ENCODE results near the gene MYBPC1. TPM values are rescaled to one million over a fixed set of nuclear protein-coding genes. Genes with fewer than 3 reads are reported as not detected.
"Not testable (repeated sequence)": the region's sequence is repeated elsewhere in the genome, so short reads cannot be mapped to it uniquely, and the experiment has no call there.

The MYBPC1 gene
- total and polyA plus RNA-seq, 2 of the 4 experiments (the other 2 are of a cell fraction), result not detected

DNA sequence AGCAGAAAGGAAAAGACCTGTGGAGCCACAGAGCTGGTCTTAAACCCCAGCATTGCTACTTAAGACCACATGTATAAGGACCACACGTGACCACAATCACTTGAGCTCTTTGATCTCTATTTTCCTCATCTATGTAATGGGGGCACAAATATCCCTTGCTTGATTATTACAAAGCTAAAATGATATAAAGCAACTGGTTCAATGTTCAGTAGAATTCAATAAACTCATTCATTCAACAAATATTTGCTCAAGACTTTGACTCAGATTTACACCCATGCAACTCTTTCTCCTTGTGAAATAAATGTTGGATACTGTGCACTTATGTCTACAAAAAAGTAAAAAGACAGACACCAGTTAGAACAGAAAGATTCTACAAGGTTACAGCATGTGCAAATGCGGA lies 80.8 kb downstream of the MYBPC1 start:
- no peaks in the 10 kb centered on the region for H3K9me3 ChIP-seq (ENCODE audit: control insufficient read depth, insufficient read depth, low read length)
- ATAC-seq (ENCODE audit: low read depth) (no peak), DNase-seq (no peak)
- H3K4me1 ChIP-seq (ENCODE audit: control insufficient read depth, insufficient read depth, low read length), result no peaks in the 10 kb centered on the region
- H2BK5ac ChIP-seq (ENCODE audit: low read depth, low read length, poor library complexity, severe bottlenecking), result no peak overlapping the region
- no peak overlapping the region for H3K9ac ChIP-seq (ENCODE audit: low read depth, low read length)
- no peak overlapping the region for H2AK5ac ChIP-seq (ENCODE audit: low read depth, low read length)
- no peaks in the 10 kb centered on the region for H4K20me1 ChIP-seq (ENCODE audit: insufficient read depth, low read length)
- H3K18ac ChIP-seq (ENCODE audit: low read depth, low read length), result no peak overlapping the region
- TF ChIP-seq CEBPB (IDR thresholded peaks at IDR 0.05; ENCODE audit: low read depth, low read length) (no peak), RAD21 (IDR thresholded peaks at IDR 0.05; ENCODE audit: low read length) (no peak), FOS (IDR thresholded peaks at IDR 0.05; ENCODE audit: low read depth, low read length) (no peak)
- TF ChIP-seq, protein P1, sequence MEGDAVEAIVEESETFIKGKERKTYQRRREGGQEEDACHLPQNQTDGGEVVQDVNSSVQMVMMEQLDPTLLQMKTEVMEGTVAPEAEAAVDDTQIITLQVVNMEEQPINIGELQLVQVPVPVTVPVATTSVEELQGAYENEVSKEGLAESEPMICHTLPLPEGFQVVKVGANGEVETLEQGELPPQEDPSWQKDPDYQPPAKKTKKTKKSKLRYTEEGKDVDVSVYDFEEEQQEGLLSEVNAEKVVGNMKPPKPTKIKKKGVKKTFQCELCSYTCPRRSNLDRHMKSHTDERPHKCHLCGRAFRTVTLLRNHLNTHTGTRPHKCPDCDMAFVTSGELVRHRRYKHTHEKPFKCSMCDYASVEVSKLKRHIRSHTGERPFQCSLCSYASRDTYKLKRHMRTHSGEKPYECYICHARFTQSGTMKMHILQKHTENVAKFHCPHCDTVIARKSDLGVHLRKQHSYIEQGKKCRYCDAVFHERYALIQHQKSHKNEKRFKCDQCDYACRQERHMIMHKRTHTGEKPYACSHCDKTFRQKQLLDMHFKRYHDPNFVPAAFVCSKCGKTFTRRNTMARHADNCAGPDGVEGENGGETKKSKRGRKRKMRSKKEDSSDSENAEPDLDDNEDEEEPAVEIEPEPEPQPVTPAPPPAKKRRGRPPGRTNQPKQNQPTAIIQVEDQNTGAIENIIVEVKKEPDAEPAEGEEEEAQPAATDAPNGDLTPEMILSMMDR (conservative IDR thresholded peaks at IDR 0.05; ENCODE audit: low read depth, low read length), result no peak
- TF ChIP-seq, protein P2, sequence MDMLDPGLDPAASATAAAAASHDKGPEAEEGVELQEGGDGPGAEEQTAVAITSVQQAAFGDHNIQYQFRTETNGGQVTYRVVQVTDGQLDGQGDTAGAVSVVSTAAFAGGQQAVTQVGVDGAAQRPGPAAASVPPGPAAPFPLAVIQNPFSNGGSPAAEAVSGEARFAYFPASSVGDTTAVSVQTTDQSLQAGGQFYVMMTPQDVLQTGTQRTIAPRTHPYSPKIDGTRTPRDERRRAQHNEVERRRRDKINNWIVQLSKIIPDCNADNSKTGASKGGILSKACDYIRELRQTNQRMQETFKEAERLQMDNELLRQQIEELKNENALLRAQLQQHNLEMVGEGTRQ (IDR thresholded peaks at IDR 0.05; ENCODE audit: low read depth, low read length), result no peak
- no peak overlapping the region for H3K4me3 ChIP-seq (ENCODE audit: insufficient read depth, low read depth, low read length)
- H3K14ac ChIP-seq (replicated peaks; ENCODE audit: low read depth, low read length), result no peak overlapping the region
- no peak overlapping the region for H3K23ac ChIP-seq (ENCODE audit: low read depth, low read length)
- no peaks in the 10 kb centered on the region for H3K36me3 ChIP-seq (ENCODE audit: control insufficient read depth, insufficient read depth, low read length)
- H4K91ac ChIP-seq (ENCODE audit: insufficient read depth, low read depth, low read length), result no peak overlapping the region
- no peak overlapping the region for H4K8ac ChIP-seq (ENCODE audit: low read depth in 2 of 2, low read length in 2 of 2)
- H3K27ac ChIP-seq (ENCODE audit: insufficient read depth, low read length), result no peak overlapping the region
- no peak overlapping the region for H2BK15ac ChIP-seq (ENCODE audit: low read depth, low read length)
- peaks cover 5% of the 10 kb centered on the region for H3K27me3 ChIP-seq (ENCODE audit: control insufficient read depth, insufficient read depth, low read length)
- H3K4me2 ChIP-seq (ENCODE audit: low read depth, low read length), result no peak overlapping the region
- ChIA-PET POLR2A (ENCODE audit: unreplicated experiment) (no interaction called here), CTCF (no interaction called here)
- no peak overlapping the region for H2AFZ ChIP-seq (replicated peaks; ENCODE audit: low read length, poor library complexity)
- BruUV-seq (replicated peaks), result no TSS peak
- H2AK9ac ChIP-seq (replicated peaks; ENCODE audit: low read depth, low read length, poor library complexity), result no peak overlapping the region
- H3K79me1 ChIP-seq (ENCODE audit: low read depth in 1 of 2, low read length in 2 of 2), result no peaks in the 10 kb centered on the region
- in situ Hi-C loops (cut with MboI; ENCODE audit: low sequenced_read_pairs), result no loop called here
- H2BK20ac ChIP-seq (ENCODE audit: low read depth, low read length), result no peak overlapping the region
- H3K56ac ChIP-seq (ENCODE audit: extremely low read depth, insufficient read depth, low read length), result no peak overlapping the region
- no peak overlapping the region for H4K5ac ChIP-seq (ENCODE audit: low read depth, low read length)
- no CpG with 5 or more reads among the region's 2 CpGs for WGBS, 2 experiments (ENCODE audit: extremely low coverage in 2 of 2, insufficient read length in 1 of 2)
- H2BK120ac ChIP-seq (ENCODE audit: low read depth, low read length), result no peak overlapping the region
- dilution Hi-C loops (cut with HindIII; ENCODE audit: low sequenced_read_pairs, unreplicated experiment), result no loop called here
- no peak overlapping the region for H3K4ac ChIP-seq (ENCODE audit: low read depth, low read length)
- intact Hi-C loops (cut with micrococcal nuclease), result no loop called here
- H3K9me1 ChIP-seq (ENCODE audit: insufficient read depth, low read length), result no peaks in the 10 kb centered on the region

DNA sequence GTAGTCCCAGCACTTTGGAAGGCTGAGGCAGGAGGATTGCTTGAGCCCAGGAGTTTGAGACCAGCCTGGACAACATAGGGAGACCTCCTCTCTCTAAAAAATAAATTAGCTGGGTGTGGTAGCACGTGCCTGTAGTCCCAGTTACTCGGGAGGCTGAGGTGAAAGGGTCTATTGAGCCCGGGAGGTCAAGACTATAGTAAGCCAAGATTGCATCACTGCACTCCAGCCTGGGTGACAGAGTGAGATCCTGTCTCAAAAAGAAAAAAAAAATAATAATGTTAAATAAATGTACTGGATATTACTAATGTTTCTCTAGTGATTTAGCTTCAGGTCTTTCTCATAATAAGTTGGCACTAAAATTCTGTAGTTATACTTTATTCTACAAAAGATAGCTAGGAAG lies 81.7 kb downstream of the MYBPC1 start:
- dilution Hi-C loops (cut with HindIII; ENCODE audit: low sequenced_read_pairs, unreplicated experiment); H2BK5ac ChIP-seq (ENCODE audit: low read depth, low read length, poor library complexity, severe bottlenecking); H3K4me3 ChIP-seq (ENCODE audit: insufficient read depth, low read depth, low read length); CTCF ChIA-PET; H4K5ac ChIP-seq (ENCODE audit: low read depth, low read length); H3K56ac ChIP-seq (ENCODE audit: extremely low read depth, insufficient read depth, low read length); H3K4ac ChIP-seq (ENCODE audit: low read depth, low read length); H3K27me3 ChIP-seq (ENCODE audit: control insufficient read depth, insufficient read depth, low read length); H3K36me3 ChIP-seq (ENCODE audit: control insufficient read depth, insufficient read depth, low read length); H4K91ac ChIP-seq (ENCODE audit: insufficient read depth, low read depth, low read length); H3K4me1 ChIP-seq (ENCODE audit: control insufficient read depth, insufficient read depth, low read length); POLR2A ChIA-PET (ENCODE audit: unreplicated experiment); H2AK5ac ChIP-seq (ENCODE audit: low read depth, low read length); DNase-seq; H3K9me3 ChIP-seq (ENCODE audit: control insufficient read depth, insufficient read depth, low read length); H3K27ac ChIP-seq (ENCODE audit: insufficient read depth, low read length); H3K23ac ChIP-seq (ENCODE audit: low read depth, low read length); H2BK120ac ChIP-seq (ENCODE audit: low read depth, low read length); H4K20me1 ChIP-seq (ENCODE audit: insufficient read depth, low read length); H3K79me1 ChIP-seq (ENCODE audit: low read depth in 1 of 2, low read length in 2 of 2); in situ Hi-C loops (cut with MboI; ENCODE audit: low sequenced_read_pairs); intact Hi-C loops (cut with micrococcal nuclease); H4K8ac ChIP-seq (ENCODE audit: low read depth in 2 of 2, low read length in 2 of 2); H2BK20ac ChIP-seq (ENCODE audit: low read depth, low read length); H2AFZ ChIP-seq (replicated peaks; ENCODE audit: low read length, poor library complexity); H2AK9ac ChIP-seq (replicated peaks; ENCODE audit: low read depth, low read length, poor library complexity); H3K9ac ChIP-seq (ENCODE audit: low read depth, low read length); H3K9me1 ChIP-seq (ENCODE audit: insufficient read depth, low read length); BruUV-seq (replicated peaks); ATAC-seq (ENCODE audit: low read depth); H3K18ac ChIP-seq (ENCODE audit: low read depth, low read length); H2BK15ac ChIP-seq (ENCODE audit: low read depth, low read length); H3K14ac ChIP-seq (replicated peaks; ENCODE audit: low read depth, low read length); H3K4me2 ChIP-seq (ENCODE audit: low read depth, low read length): not testable (repeated sequence)
- WGBS, 2 experiments (ENCODE audit: extremely low coverage in 2 of 2, insufficient read length in 1 of 2), result no CpG with 5 or more reads among the region's 3 CpGs

Measured in IMR-90 (cell line).